ENCODE measurements around the gene ELAVL3.
A peak's percentile ranks its signal among the peaks of the same experiment; 100 is the strongest.
"Not testable (repeated sequence)": the region's sequence is repeated elsewhere in the genome, so short reads cannot be mapped to it uniquely, and the experiment has no call there.

Gene ELAVL3

GRCh38 chr19:11457115-11457514, 23.7 kb downstream of the ELAVL3 start:
- no peak for DNase-seq (ENCODE audit: extremely low read depth, low read depth)
- no peak for TF ChIP-seq CTCF (IDR thresholded peaks at IDR 0.05; ENCODE audit: low read depth, low read length)

DNA sequence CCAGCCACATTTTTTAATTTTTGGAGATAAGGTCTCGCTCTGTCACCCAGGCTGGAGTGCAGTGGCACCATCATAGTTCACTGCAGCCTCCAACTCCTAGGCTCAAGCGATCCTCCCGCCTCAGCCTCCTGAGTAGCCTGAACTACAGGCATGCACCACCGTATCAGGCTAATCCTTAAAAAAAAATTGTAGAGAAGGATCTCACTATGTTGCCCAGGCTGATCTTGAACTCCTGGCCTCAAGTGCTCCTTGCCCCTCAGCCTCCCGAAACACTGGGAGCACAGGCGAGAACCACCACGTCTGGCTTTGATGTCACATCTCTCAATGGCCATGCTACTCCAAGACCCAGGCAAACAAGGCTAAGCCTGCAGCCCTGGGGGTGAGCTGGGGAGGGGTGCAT, 24.2 kb downstream of the ELAVL3 start:
- DNase-seq (ENCODE audit: extremely low read depth, low read depth): no peak
- TF ChIP-seq CTCF (IDR thresholded peaks at IDR 0.05; ENCODE audit: low read depth, low read length): no peak

DNA sequence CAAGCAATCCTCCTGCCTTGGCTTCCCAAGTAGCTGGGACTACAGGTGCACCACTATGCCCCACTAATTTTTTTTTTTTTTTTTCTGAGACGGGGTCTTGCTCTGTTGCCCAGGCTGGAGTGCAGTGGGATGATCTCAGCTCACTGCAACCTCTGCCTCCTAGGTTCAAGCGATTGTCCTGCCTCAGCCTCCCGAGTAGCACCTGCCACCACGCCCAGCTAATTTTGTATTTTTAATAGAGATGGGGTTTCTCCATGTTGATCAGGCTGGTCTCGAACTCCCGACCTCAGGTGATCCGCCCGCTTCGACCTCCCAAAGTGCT, 25.7 kb downstream of the ELAVL3 start:
- not testable (repeated sequence) for DNase-seq (ENCODE audit: extremely low read depth, low read depth)

DNA sequence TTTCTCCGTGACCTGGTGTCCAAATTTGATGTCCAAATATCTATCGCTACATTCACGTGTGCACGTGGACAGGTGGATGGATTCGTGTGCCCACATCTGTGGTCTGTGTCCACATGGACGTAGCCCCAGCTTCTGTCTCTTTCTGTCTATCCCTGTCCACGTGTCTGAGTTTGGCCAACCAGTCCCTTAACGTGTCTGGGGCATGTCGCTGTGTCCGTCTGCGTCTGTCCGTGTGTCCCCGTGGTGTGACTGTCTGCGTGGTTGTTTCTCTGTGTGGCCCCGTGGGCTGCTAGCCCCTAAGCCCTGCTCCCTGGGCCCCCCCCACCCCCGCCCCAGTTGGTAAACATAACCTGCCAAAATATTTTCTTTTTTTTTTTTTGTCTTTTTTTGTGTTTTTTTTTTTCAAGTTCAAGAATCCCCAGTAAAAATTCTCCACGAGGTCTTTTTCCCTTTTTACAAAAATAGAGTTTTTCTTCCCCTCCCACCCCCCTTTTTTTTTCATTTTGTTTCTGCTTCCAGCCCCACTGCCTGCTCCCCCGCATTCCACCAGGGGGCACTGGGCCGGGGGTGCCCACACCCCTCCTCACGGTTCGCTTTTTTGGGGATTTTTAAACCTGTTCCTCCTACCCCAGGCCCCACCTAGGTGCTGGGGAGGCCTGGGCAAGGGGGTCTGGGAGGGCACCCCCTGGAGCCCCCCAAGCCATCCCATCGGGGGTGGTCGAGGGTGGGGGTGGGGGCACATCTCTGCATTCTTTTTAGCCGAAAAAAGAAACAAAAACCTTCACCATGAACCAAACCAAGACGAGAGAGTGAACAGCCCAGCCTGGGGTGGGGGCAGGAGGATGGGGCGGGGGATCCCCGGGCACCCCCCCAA, 27.1 kb downstream of the ELAVL3 start:
- TF ChIP-seq CTCF (IDR thresholded peaks at IDR 0.05; ENCODE audit: low read depth, low read length): peak; percentile 31
- DNase-seq (ENCODE audit: extremely low read depth, low read depth): no peak

GRCh38 chr19:11452620-11453310, 28.1 kb downstream of the ELAVL3 start:
- peak; percentile 5; the same call in 1 of the 2 replicates for TF ChIP-seq CTCF (IDR thresholded peaks at IDR 0.05; ENCODE audit: low read depth, low read length)
- DNase-seq (ENCODE audit: extremely low read depth, low read depth): no peak

GRCh38 chr19:11451871-11452619, 28.8 kb downstream of the ELAVL3 start:
- DNase-seq (ENCODE audit: extremely low read depth, low read depth): no peak
- no peak for TF ChIP-seq CTCF (IDR thresholded peaks at IDR 0.05; ENCODE audit: low read depth, low read length)

- no peak for DNase-seq (ENCODE audit: extremely low read depth, low read depth)
- no peak for TF ChIP-seq CTCF (IDR thresholded peaks at IDR 0.05; ENCODE audit: low read depth, low read length)
These were observed 29.4 kb downstream of the ELAVL3 start for GRCh38 chr19:11451327-11451870.

Data from AG09319 (cell line).